ENCODE data around the gene SLC30A9.

Gene SLC30A9

DNA sequence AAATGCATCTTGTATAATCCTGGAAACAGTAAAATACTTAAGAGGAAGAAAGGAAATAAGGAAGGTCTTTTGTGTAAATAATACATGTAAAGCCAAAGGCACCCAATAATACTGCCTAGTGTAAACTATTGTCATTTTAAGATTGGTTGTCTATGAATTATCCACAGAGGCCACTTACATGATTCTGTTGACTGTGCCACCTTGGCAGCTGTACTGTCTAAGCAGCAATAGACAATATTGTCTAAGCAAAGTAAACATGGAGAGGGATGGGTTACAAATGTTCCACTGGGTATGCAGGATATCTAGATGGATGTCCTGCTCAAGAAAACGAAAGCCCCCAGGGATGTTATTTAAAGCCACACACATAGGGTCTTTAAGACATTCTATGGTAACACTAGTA lies 142.7 kb downstream of the SLC30A9 start:
- H3K27me3 ChIP-seq (ENCODE audit: insufficient read depth, low read length), result peaks cover 40% of the 10 kb centered on the region
- H3K4me1 ChIP-seq (ENCODE audit: control insufficient read depth, insufficient read depth, low read length, unreplicated experiment), result no peaks in the 10 kb centered on the region
- H3K27ac ChIP-seq (ENCODE audit: low read depth, low read length), result no peak overlapping the region
- no peaks in the 10 kb centered on the region for H3K36me3 ChIP-seq (ENCODE audit: insufficient read depth, low read length)
- H2AFZ ChIP-seq (ENCODE audit: low read length, unreplicated experiment), result no peak overlapping the region
- H3K4me3 ChIP-seq (ENCODE audit: low read depth, low read length), result no peak overlapping the region
- no peaks in the 10 kb centered on the region for H3K79me2 ChIP-seq (ENCODE audit: control insufficient read depth, insufficient read depth, low read length, unreplicated experiment)

GRCh38 chr4:42136371-42136770 lies 146.0 kb downstream of the SLC30A9 start:
- no peaks in the 10 kb centered on the region for H3K4me1 ChIP-seq (ENCODE audit: control insufficient read depth, insufficient read depth, low read length, unreplicated experiment)
- no peaks in the 10 kb centered on the region for H3K79me2 ChIP-seq (ENCODE audit: control insufficient read depth, insufficient read depth, low read length, unreplicated experiment)

More at GRCh38 chr4:42136371-42136770, 146.0 kb downstream of the SLC30A9 start:
- Histone ChIP-seq H3K36me3 (ENCODE audit: insufficient read depth, low read length) (no peaks in the 10 kb centered on the region), H3K27ac (ENCODE audit: low read depth, low read length) (no peak overlapping the region), H3K4me3 (ENCODE audit: low read depth, low read length) (no peak overlapping the region), H3K27me3 (ENCODE audit: insufficient read depth, low read length) (peaks cover 67% of the 10 kb centered on the region), H2AFZ (ENCODE audit: low read length, unreplicated experiment) (no peak overlapping the region)

Measured in ACC112 (cell line).